Activated CD8-positive, alpha-beta memory T cell treated with anti-CD3 and anti-CD28 coated beads, Interleukin-2, amount 10 ng/mL, durations not matched to agents 7 days and 5 days (primary cell): ENCODE results near the gene CD7. TPM values are rescaled to one million over a fixed set of nuclear protein-coding genes. Genes with fewer than 3 reads are reported as not detected.
A peak's percentile ranks its signal among the peaks of the same experiment; 100 is the strongest.

Experiments used
- ATAC-seq: fragments of 150-1000 bp; cut with Tn5 transposase; one replicate; pipeline ENCODE4 v1.10.0; 2021; ENCODE audit warnings: moderate library complexity
- CTCF ChIA-PET: fragments of 350-600 bp; sonication (Branson Sonifier 250); formaldehyde crosslinking; loops from one replicate; lab custom pipeline; 2021; ENCODE audit warnings: antibody characterized with exemption; lab: Charles Lee
- DNase-seq: peaks from one replicate; pipeline ENCODE4 v3.0.0-alpha.2; 2020
- H3K27ac Mint-ChIP-seq: one replicate; pipeline ENCODE4 v1.8.0; 2021; ENCODE audit warnings: mild to moderate bottlenecking, mixed read lengths
- H3K27me3 Mint-ChIP-seq: one replicate; pipeline ENCODE4 v1.8.0; 2021; ENCODE audit warnings: mixed read lengths
- H3K36me3 Mint-ChIP-seq: one replicate; pipeline ENCODE4 v1.8.0; 2021; ENCODE audit warnings: mild to moderate bottlenecking, mixed read lengths
- H3K4me1 Mint-ChIP-seq: one replicate; pipeline ENCODE4 v1.8.0; 2021; ENCODE audit warnings: mixed read lengths
- H3K4me3 Mint-ChIP-seq: one replicate; pipeline ENCODE4 v1.8.0; 2021; ENCODE audit warnings: mild to moderate bottlenecking, moderate library complexity, mixed read lengths
- H3K9me3 Mint-ChIP-seq: one replicate; pipeline ENCODE4 v1.8.0; 2022; ENCODE audit warnings: low read depth, mixed read lengths
- total RNA-seq, 2 experiments: library from RNA; stranded (reverse); gene quantifications; one replicate each; pipeline ENCODE4 v1.2.3, GENCODE V29; 2021

The CD7 gene
- total RNA-seq, 2 experiments from 2014 or later, result 307 to 417 TPM

DNA sequence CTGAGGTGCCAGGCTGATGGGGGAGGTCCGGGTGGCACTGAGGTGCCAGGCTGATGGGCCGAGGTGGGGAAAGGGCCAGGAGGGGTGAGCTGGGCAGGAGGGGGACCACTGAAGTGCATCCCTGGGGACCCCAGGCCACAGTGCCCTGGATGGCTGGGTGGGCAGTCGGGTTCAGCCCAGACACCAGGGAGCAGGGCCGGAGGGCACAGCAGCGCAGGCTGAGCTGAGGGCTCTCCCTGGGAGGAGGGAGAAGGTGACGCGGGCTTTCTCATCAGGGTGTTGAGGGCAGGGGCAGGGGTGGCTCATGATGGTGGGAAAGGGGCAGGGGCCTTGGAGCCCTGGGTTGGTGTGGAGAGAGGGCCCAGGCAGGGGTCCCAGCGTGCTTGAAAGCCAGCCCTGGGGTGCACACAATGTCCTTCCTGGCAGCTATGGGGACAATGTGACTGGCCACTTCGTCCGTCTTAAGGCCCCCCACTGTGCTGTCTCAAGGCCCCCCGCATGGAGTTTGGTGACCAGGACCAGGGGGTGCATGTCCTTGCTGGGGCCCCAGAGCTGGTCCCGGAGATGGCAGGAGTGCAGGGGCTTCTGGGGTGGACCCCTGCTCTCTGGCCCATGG, 16.0 kb downstream of the CD7 start:
- no peaks in the 10 kb centered on the region for H3K9me3 Mint-ChIP-seq
- DNase-seq (peak; percentile 50), ATAC-seq (no peak)
- no peaks in the 10 kb centered on the region for H3K27me3 Mint-ChIP-seq
- peaks cover 93% of the 10 kb centered on the region for H3K4me1 Mint-ChIP-seq
- CTCF ChIA-PET, result interaction anchor here (0.6 to 12.6 kb wide), 22 partner anchors 8 to 281 kb away, joined by 3 to 206 read pairs (median 3); partner anchors contain the start of genes CD7, CSNK1D and SECTM1
- peak overlapping the region; percentile 94 for H3K27ac Mint-ChIP-seq
- H3K36me3 Mint-ChIP-seq, result no peaks in the 10 kb centered on the region
- H3K4me3 Mint-ChIP-seq, result no peak overlapping the region

DNA sequence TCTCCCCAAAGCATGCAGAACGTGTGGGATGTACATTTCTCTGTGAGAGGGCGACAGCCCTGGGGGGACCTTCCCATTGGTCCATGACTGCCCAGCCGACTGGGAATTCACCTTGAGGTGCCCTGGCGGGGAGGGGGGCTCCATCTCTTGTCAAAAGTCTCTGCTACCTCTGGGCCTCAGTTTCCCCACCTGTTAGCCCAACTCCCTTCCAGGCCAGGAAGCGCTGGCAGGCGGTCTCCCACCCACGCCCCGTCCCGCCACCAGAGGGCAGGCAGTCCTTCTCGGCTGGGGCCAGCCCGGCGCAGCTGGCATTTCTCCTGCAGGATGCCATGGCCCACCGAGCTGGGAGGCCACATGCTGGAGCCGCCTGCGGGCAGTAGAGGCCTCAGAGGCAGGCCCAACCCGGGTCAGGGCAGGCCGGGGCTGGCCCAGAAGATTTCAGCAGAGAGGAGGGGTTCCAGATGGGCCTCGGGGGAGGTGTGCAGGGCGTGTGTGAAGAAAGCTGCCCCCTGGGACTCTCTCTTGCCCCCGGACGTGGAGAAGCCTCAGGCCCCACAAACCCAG, 16.6 kb downstream of the CD7 start:
- CTCF ChIA-PET, result interaction anchor here (0.6 to 12.6 kb wide), 21 partner anchors 8 to 281 kb away, joined by 3 to 206 read pairs (median 3); partner anchors contain the start of genes CD7, CSNK1D, DCXR and SECTM1
- Mint-ChIP-seq H3K36me3 (no peaks in the 10 kb centered on the region), H3K27ac (peak overlapping the region; percentile 94), H3K4me1 (peaks cover 90% of the 10 kb centered on the region), H3K4me3 (no peak overlapping the region), H3K9me3 (no peaks in the 10 kb centered on the region), H3K27me3 (no peaks in the 10 kb centered on the region)
- ATAC-seq (no peak), DNase-seq (peak; percentile 83)

DNA sequence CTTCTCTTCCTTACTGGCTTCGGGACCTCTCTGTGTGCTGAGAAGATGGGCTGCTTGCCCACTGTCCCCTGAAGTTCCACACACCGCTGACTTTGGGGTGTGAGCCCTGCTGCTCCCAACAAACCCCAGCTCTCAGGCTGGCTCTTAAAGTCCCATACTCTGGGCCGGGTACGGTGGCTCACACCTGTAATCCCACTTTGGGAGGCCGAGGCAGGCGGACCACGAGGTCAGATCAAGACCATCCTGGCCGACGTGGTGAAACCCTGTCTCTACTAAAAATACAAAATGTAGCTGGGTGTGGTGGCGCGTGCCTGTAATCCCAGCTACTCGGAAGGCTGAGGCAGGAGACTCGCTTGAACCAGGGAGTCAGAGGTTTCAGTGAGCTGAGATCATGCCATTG, 17.2 kb downstream of the CD7 start:
- no peaks in the 10 kb centered on the region for H3K36me3 Mint-ChIP-seq
- H3K4me1 Mint-ChIP-seq, result peaks cover 89% of the 10 kb centered on the region
- H3K27me3 Mint-ChIP-seq, result no peaks in the 10 kb centered on the region
- H3K4me3 Mint-ChIP-seq, result no peak overlapping the region
- DNase-seq (no peak), ATAC-seq (no peak)
- no peaks in the 10 kb centered on the region for H3K9me3 Mint-ChIP-seq
- peak overlapping the region; percentile 100 for H3K27ac Mint-ChIP-seq
- CTCF ChIA-PET, result interaction anchor here (0.7 to 12.6 kb wide), 13 partner anchors 8 to 263 kb away, joined by 3 to 206 read pairs (median 5); partner anchors contain the start of genes CD7, DCXR and SECTM1

DNA sequence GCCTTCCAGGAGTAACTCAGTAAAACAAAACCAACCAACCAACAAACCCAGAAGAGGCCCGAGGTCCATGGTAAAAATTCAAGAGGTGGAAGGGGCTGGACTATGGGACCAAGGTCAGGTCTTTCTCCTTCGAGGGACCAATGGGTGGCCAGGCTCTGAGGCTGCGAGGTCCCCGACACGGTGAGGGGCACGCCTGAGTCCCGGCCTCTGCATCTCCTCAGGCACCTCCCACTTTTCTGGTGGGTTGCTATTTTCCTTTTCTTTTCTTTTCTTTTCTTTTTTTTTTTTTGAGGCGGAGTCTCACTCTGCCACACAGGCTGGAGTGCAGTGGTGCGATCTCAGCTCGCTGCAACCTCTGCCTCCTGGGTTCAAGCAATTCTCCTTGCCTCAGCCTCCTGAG, 18.0 kb downstream of the CD7 start:
- ATAC-seq (no peak), DNase-seq (no peak)
- Mint-ChIP-seq H3K9me3 (no peaks in the 10 kb centered on the region), H3K27me3 (no peaks in the 10 kb centered on the region), H3K27ac (peak overlapping the region; percentile 100), H3K4me3 (peak overlapping the region; percentile 82), H3K36me3 (no peaks in the 10 kb centered on the region), H3K4me1 (peaks cover 88% of the 10 kb centered on the region)
- CTCF ChIA-PET, result interaction anchor here (1.4 to 12.6 kb wide), 7 partner anchors 15 to 94 kb away, joined by 5 to 206 read pairs (median 15); partner anchors contain the start of genes CD7 and SECTM1

DNA sequence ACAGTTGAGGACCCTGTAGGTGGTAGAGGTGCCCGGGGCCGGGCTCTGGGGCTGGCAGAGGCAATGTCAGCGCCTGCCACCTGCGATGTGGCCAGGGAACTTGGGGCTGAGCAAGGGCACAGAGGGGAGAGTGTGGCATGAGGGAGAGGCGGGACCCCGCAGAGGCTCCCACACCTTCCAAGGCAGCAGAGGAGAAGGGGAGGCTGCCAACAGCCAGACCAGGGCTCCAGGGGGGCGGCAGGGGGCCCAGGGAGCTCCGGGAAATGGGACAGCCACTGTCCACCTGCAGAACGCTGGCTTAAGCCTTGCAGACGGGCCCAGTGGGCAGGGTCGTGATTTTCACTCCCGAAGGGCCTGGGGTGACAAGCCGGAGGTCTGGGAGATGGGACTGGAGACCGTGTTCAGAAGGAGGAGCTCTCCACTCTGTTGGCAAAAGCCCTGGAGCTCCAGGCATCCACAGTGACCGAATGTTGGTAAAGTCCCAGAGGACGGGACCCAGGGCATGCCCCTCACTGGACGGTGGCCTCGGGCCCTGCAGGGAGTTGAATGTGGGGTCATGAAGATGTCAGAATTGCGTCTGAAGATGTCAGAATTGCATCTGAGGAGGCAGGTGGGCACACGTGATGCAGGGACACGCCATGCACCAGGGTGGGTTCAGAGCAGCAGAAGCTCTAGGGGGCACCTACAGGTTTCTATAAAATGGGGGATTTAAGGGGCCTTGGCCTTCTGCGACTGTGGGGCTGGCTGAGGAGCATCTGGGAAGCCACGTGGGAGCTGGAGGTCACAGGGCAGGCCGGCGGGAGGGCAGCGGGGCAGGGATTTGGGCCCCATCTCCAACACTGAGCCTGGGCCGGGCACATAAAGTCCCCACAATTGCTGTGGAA, 18.6 kb downstream of the CD7 start:
- no peak for DNase-seq
- H3K9me3 Mint-ChIP-seq, result no peaks in the 10 kb centered on the region
- peak overlapping the region; percentile 82 for H3K4me3 Mint-ChIP-seq
- no peak for ATAC-seq
- peaks cover 91% of the 10 kb centered on the region for H3K4me1 Mint-ChIP-seq
- no peaks in the 10 kb centered on the region for H3K27me3 Mint-ChIP-seq
- H3K36me3 Mint-ChIP-seq, result no peaks in the 10 kb centered on the region
- H3K27ac Mint-ChIP-seq, result peak overlapping the region; percentile 100
- CTCF ChIA-PET, result interaction anchor here (0.7 to 12.6 kb wide), 14 partner anchors 10 to 268 kb away, joined by 3 to 206 read pairs (median 4); partner anchors contain the start of genes CD7, CSNK1D and DCXR

DNA sequence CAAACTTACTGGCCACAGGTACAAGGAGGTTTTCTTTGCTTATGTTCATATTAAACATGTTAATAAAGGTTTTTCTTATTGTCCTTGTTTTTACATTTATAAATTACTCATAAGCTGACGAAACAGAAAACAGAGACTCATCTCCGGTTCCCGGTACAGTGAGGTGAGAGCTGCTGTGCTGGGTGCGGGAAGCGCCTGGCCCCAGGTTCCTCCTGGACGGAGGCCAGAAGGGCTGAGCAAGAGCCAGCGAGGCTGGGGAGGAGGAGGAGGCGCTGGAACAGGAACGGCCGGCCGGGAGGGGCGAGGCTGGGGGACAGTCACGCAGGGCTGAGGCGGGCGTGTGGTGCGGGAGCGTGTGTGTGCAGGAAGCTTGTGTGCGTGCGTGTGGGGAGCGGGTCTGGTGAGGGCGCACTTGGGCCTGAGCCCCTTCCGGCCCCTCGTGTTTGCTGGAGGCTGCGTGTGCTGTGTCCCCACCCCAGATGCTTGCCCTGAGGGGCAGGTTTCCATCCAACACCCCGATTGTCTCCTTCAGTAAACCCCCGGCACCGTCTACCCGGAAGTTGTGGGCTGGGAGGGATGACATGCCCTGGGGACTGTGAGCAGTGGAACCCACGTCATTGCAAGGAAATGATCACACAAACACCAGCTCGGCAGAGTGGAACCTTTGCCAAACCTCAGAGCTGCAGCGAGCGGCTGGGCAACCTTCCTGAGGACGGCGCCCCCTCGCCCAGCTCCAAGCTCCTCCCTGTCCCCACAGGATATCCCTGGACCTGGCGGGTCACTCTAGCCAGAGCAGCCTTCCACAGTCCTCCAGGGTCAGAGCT, 19.5 kb downstream of the CD7 start:
- peak overlapping the region; percentile 100 for H3K27ac Mint-ChIP-seq
- no peaks in the 10 kb centered on the region for H3K9me3 Mint-ChIP-seq
- no peaks in the 10 kb centered on the region for H3K27me3 Mint-ChIP-seq
- peaks cover 86% of the 10 kb centered on the region for H3K4me1 Mint-ChIP-seq
- peaks cover 2% of the 10 kb centered on the region for H3K36me3 Mint-ChIP-seq
- CTCF ChIA-PET, result interaction anchor here (0.7 to 12.6 kb wide), 14 partner anchors 11 to 268 kb away, joined by 3 to 206 read pairs (median 4); partner anchors contain the start of genes CD7, CSNK1D and DCXR
- H3K4me3 Mint-ChIP-seq, result peak overlapping the region; percentile 82
- DNase-seq (peak; percentile 97), ATAC-seq (peak; percentile 70)

DNA sequence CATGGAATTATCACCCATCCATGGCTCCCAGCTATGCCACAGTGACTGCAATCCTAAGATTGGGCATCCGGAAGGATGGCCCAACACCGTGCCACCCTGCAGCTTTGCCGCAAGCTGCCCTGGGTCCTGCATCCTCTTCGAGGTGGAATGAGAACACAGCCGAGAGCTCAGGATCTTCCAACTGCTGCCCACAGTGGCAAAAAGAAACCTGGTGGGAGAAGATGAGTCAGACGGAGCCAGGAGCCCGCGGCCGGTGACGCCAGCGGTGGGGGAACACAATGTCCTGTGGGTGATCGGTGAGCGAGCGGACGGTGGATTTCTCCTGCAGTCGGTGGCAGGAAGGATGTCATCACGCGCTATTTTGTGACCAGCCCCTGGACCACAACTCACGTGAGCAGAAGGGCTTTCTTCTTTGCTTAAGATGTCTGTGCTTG, 20.1 kb downstream of the CD7 start:
- peaks cover 2% of the 10 kb centered on the region for H3K36me3 Mint-ChIP-seq
- H3K4me1 Mint-ChIP-seq, result peaks cover 83% of the 10 kb centered on the region
- H3K27ac Mint-ChIP-seq, result peak overlapping the region; percentile 100
- CTCF ChIA-PET, result interaction anchor here (1.2 to 12.6 kb wide), 9 partner anchors 14 to 91 kb away, joined by 3 to 206 read pairs (median 5); partner anchors contain the start of genes CD7 and CSNK1D
- H3K4me3 Mint-ChIP-seq, result peak overlapping the region; percentile 82
- no peaks in the 10 kb centered on the region for H3K9me3 Mint-ChIP-seq
- H3K27me3 Mint-ChIP-seq, result no peaks in the 10 kb centered on the region
- ATAC-seq (peak; percentile 18), DNase-seq (peak; percentile 96)

DNA sequence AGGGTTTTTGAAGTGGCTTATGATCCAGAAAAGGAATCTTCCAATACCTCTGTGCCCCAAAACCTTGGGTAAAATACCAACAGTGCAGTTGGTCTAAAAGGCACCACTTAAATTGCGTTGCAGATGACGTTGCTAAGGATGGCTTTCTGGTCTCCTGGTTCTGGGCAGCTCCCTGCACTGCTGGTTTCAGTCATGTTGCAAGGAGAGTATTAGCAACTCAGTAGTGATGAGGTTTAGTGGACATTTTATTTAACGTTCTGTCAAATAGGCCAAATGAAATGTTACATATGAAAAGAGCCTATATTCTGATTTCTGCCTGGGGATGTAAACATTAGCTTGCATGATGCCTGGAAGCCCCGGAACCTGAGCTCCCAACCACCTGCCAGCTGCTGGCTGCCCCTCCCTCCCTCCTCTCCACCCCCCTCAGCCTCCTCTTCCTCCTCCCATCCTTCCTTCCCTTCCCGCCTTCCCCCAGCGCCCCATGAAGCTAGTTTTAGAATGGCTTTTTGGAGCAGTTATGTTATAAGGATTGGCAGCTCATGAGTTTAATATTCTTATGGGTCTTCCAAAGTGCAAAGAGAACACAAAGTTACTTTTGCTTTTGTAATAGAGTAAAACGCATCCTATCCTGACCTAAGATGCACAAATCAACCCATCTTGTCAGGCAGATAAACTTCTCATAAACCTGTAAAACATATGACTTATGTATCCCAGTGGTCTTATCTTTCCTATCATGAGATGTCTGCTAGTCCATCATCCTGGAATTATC, 20.7 kb downstream of the CD7 start:
- DNase-seq, result no peak
- Mint-ChIP-seq H3K27me3 (no peaks in the 10 kb centered on the region), H3K27ac (peak overlapping the region; percentile 100), H3K4me3 (peak overlapping the region; percentile 82), H3K9me3 (no peaks in the 10 kb centered on the region), H3K4me1 (peaks cover 81% of the 10 kb centered on the region), H3K36me3 (peaks cover 2% of the 10 kb centered on the region)
- no peak for ATAC-seq
- CTCF ChIA-PET, result interaction anchor here (1.3 to 12.6 kb wide), 7 partner anchors 13 to 91 kb away, joined by 3 to 206 read pairs (median 5); partner anchors contain the start of genes CD7 and CSNK1D

DNA sequence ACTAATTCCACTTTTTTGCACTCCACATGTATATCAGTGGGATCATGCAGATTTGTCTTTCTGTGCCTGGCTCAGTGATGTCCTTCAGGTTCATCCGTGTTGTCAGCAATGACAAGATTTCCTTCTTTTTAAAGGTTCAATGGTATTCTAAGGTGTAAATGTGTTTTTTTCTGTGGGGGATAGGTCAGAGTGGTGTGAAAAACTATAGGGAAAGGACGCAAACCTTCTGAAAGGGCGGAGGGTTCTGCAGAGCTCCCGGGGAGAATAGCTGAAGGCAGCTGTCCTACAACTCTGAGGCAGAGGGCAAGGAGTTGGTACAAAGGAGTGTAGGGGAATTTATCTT, 22.0 kb downstream of the CD7 start:
- CTCF ChIA-PET, result no interaction called here
- no peak for ATAC-seq
- Mint-ChIP-seq H3K27ac (no peak overlapping the region), H3K4me3 (peak overlapping the region; percentile 1), H3K4me1 (peaks cover 73% of the 10 kb centered on the region), H3K36me3 (peaks cover 2% of the 10 kb centered on the region), H3K27me3 (no peaks in the 10 kb centered on the region), H3K9me3 (no peaks in the 10 kb centered on the region)
- DNase-seq, result no peak

DNA sequence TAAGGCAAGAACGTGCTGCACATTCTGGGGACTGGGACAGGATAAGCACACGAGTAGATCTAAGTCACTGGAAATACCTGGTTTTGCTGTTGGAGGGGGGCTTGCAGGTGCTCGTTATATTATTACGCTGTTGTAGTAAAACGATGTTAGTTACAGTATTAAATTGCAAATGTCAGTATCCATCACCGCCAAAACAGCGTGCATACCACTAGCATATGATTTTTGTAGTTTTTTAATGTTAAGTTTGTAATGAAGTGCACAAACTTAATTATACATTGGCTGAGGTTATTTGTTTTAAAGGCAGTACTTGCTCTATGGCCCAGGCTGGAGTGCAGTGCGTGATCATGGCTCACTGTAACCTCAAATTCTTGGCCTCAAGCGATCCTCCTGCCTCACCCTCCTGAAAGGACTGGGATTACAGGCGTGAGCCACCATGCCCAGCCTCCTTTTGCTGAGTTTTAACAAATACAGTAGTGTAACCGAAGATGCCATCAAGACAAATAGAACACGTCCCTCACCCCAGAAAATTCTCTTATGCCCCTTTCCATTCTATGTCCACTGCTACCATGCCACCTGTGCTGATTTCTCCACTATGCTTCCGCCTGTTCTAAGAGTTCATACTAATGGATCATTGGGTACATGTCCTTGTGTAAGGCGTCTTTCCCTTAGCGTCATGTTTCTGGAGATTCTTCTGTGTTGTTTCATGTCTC, 23.2 kb downstream of the CD7 start:
- Mint-ChIP-seq H3K27ac (peak overlapping the region; percentile 77), H3K36me3 (peaks cover 2% of the 10 kb centered on the region), H3K9me3 (no peaks in the 10 kb centered on the region)

More for the DNA sequence above, 23.2 kb downstream of the CD7 start:
- no peak for DNase-seq
- no peaks in the 10 kb centered on the region for H3K27me3 Mint-ChIP-seq
- H3K4me1 Mint-ChIP-seq, result peaks cover 61% of the 10 kb centered on the region
- no peak for ATAC-seq
- H3K4me3 Mint-ChIP-seq, result peak overlapping the region; percentile 74
- CTCF ChIA-PET, result no interaction called here
